ENCODE measurements around the gene SMIM9. TPM values are rescaled to one million over a fixed set of nuclear protein-coding genes. Genes with fewer than 3 reads are reported as not detected.
A peak's percentile ranks its signal among the peaks of the same experiment; 100 is the strongest.

SMIM9 gene
- total and polyA plus RNA-seq, 12 donors = 0.11 TPM; not detected in 11

DNA sequence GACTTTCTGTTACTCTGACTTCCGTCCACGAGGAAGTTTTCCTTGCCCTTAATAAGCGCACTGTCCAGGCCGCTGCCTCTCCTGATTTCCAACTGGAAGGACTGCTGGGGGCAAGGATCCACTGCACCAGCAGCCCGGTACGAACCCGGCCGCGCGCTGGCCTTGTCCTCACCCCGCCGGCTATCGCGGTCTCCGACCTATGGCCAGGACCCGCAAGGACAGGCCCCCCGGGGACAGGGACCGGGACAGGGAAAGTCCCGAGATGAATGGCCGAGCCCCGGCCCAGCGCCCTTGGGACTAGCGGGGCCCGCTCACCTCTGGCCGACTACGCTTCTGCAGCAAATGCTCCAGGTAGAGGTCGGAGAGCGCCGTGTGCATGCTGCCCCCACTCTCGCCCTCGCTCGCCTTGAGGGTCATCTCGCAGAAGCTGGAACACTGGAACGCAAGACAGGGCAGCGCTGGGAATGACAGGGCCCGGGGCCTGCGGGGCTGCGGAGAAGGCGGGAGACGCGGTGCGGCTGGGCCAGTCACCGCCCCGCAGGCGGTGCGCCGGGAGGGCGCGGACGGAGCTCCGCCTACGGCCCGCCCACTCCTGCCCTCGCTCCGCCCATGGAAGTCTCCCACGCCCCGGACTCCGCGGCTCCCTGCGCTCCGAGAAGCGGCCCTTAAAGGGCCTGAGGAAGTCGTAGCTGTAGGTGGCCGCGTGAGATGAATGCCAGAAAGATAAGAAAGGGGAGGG, 29.3 kb downstream of the SMIM9 start, which contains the start of gene MPP1:
MPP1 (minus strand) TSS at position 529 of the 739 bp plus-strand sequence; CDS start at position 417, 112 bp downstream.
- H3K27ac ChIP-seq = peak within 1 kb of the TSS; percentile 21 to 90 (median 69)
- TF ChIP-seq POLR2A (IDR thresholded peaks at IDR 0.05) = peak in 1 of 2 donors; percentile 70
- TF ChIP-seq, protein P1, sequence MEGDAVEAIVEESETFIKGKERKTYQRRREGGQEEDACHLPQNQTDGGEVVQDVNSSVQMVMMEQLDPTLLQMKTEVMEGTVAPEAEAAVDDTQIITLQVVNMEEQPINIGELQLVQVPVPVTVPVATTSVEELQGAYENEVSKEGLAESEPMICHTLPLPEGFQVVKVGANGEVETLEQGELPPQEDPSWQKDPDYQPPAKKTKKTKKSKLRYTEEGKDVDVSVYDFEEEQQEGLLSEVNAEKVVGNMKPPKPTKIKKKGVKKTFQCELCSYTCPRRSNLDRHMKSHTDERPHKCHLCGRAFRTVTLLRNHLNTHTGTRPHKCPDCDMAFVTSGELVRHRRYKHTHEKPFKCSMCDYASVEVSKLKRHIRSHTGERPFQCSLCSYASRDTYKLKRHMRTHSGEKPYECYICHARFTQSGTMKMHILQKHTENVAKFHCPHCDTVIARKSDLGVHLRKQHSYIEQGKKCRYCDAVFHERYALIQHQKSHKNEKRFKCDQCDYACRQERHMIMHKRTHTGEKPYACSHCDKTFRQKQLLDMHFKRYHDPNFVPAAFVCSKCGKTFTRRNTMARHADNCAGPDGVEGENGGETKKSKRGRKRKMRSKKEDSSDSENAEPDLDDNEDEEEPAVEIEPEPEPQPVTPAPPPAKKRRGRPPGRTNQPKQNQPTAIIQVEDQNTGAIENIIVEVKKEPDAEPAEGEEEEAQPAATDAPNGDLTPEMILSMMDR (IDR thresholded peaks at IDR 0.05) = no peak
- intact Hi-C loops (cut with DNase I) = no loop called here

DNA sequence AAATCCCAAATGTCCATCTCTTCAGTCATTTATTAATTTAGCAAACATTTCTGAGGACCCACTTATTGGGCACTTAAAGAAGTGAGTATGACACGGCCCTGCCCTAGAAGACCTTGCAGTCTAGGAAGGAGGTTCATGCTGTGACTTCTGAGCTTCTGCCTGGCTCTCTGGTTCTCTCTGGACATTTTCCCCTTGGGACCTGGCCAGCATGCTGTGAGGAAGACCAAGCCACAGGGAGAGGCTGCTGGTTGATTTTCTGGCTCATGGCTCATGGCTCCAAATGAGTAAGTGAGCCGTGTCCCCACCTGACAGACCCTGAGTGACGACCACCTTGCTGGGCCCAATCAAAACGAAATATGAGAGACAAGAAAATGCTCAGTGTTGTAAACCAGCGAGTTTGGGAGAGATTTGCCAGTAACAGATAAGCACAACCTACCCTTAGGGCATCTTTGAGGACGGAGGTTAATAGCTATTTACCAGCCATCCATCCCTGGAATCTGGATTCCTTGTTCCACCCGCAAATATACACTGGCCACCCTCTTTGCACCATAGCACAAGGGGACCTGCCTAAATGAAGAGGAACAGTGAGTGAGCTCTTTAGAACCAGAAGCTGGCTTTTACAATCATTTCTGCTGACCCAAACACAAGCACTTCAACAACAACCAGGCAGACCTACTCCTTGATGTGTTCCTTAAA, 30.1 kb downstream of the SMIM9 start:
- TF ChIP-seq, protein P1 (IDR thresholded peaks at IDR 0.05) = no peak
- no peak for TF ChIP-seq POLR2A (IDR thresholded peaks at IDR 0.05)
- intact Hi-C loops (cut with DNase I) = no loop called here
- peak in 2 of 7 donors; percentile 22 to 29 for DNase-seq
- Histone ChIP-seq H3K4me3 (peak overlapping the region in 3 of 4 donors; percentile 24 to 74 (median 35)), H3K4me1 (replicated peaks in 1 of 2) (peaks cover 5 to 39% of the 10 kb centered on the region in 2 donors), H3K36me3 (replicated peaks in 1 of 2) (no peaks in the 10 kb centered on the region), H3K27ac (peak overlapping the region; percentile 21 to 90 (median 69)), H3K9me3 (replicated peaks in 1 of 3) (no peaks in the 10 kb centered on the region), H3K27me3 (no peaks in the 10 kb centered on the region)
- 12 to 33% (median 18%) methylated on average over 3 to 7 of the region's 7 CpGs for WGBS, 4 donors

More for the DNA sequence above, 29.3 kb downstream of the SMIM9 start, which contains the start of gene MPP1:
- H3K4me1 ChIP-seq (replicated peaks in 1 of 2) = peaks cover 0 to 32% of the 10 kb centered on the region in 2 donors
- peak within 1 kb of the TSS in 3 of 4 donors; percentile 24 to 74 (median 35) for H3K4me3 ChIP-seq
- H3K27me3 ChIP-seq = no peaks in the 10 kb centered on the region
- no peaks in the 10 kb centered on the region for H3K9me3 ChIP-seq (replicated peaks in 1 of 3)
- WGBS, 4 donors = 0 to 28% (median 6%) methylated on average over 11 to 65 of the region's 65 CpGs
- no peaks in the 10 kb centered on the region for H3K36me3 ChIP-seq (replicated peaks in 1 of 2)
- peak; percentile 72 to 80 (median 74) for DNase-seq

DNA sequence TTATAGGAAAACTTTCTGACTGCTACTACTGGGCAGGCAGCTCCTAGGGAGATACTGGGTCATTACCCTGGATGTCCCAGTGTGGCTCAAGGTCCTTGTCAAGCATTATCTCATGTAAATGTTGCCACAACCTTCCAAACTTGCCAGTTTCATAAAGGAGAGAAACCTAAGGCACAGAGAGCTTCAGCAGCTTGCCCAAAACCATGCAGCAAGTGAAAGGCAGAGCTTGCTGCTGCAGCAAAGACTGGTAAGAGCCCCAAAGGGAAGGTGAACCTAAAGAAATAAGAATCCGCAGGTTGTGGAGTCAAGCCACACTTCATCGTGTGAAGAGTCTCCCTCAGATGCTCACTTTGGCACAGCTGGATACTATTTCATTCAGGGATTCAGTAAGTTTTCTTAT, 31.5 kb downstream of the SMIM9 start:
- DNase-seq = peak in 3 of 7 donors; percentile 35 to 50 (median 36)
- peak overlapping the region in 4 of 5 donors; percentile 15 to 46 (median 32) for H3K27ac ChIP-seq
- H3K9me3 ChIP-seq (replicated peaks in 1 of 3) = no peaks in the 10 kb centered on the region
- no peak overlapping the region for H3K4me3 ChIP-seq
- peak in 1 of 2 donors; percentile 37 for TF ChIP-seq POLR2A (IDR thresholded peaks at IDR 0.05)
- TF ChIP-seq, protein P1 (IDR thresholded peaks at IDR 0.05) = no peak
- no peaks in the 10 kb centered on the region for H3K27me3 ChIP-seq
- intact Hi-C loops (cut with DNase I) = no loop called here
- H3K36me3 ChIP-seq (replicated peaks in 1 of 2) = no peaks in the 10 kb centered on the region
- whole genome bisulfite sequencing, 4 donors = 41 to 58% (median 44%) methylated on average over 2 of the region's 2 CpGs
- H3K4me1 ChIP-seq (replicated peaks in 1 of 2) = peaks cover 8 to 41% of the 10 kb centered on the region in 2 donors

Measured in adrenal gland (tissue), 12 donors.